ENCODE results near the gene GNG12. TPM values are rescaled to one million over a fixed set of nuclear protein-coding genes. Genes with fewer than 3 reads are reported as not detected.

GNG12 gene
- total RNA-seq, 4 donors from 2014 or later: 17.9 to 24.5 (median 22.1) TPM

DNA sequence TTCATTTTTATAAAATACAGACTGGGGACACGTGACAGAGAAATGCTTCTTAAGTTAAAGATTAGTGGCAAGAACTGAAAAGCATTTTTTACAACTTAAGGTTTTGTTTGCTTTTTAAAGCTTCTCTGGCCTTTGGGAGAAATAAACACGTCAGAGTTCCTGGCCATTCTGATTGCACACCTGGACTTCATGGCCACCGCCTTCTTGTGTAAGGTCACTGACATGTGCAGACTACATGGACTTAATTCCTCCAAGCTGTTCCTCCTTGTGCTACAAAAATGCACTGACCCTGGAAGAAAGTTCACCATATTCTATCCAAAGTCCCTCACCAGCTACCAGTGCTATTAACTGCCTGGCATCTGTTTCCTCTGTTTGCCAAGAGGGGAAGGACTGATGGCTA is 92.1 kb downstream of the GNG12 start:
- Histone ChIP-seq H3K4me3 (no peak overlapping the region), H3K4me1 (peaks cover 4 to 18% of the 10 kb centered on the region in 2 donors), H3K27me3 (no peaks in the 10 kb centered on the region), H3K36me3 (no peaks in the 10 kb centered on the region), H3K27ac (no peak overlapping the region), H3K9me3 (no peaks in the 10 kb centered on the region)
- no peak for ATAC-seq
- TF ChIP-seq POLR2A (IDR thresholded peaks at IDR 0.05): no peak
- TF ChIP-seq, protein P1, sequence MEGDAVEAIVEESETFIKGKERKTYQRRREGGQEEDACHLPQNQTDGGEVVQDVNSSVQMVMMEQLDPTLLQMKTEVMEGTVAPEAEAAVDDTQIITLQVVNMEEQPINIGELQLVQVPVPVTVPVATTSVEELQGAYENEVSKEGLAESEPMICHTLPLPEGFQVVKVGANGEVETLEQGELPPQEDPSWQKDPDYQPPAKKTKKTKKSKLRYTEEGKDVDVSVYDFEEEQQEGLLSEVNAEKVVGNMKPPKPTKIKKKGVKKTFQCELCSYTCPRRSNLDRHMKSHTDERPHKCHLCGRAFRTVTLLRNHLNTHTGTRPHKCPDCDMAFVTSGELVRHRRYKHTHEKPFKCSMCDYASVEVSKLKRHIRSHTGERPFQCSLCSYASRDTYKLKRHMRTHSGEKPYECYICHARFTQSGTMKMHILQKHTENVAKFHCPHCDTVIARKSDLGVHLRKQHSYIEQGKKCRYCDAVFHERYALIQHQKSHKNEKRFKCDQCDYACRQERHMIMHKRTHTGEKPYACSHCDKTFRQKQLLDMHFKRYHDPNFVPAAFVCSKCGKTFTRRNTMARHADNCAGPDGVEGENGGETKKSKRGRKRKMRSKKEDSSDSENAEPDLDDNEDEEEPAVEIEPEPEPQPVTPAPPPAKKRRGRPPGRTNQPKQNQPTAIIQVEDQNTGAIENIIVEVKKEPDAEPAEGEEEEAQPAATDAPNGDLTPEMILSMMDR (IDR thresholded peaks at IDR 0.05 in 4 of 5, conservative IDR thresholded peaks at IDR 0.05 in 1 of 5): no peak
- DNase-seq: no peak
- in situ Hi-C loops (cut with MboI; ENCODE audit: low sequenced_read_pairs in 4 of 4) (loop anchor here in 2 of 4 donors (5.0 to 10.0 kb wide), 2 partner anchors 44 to 46 kb away; no protein-coding TSS in a partner anchor), intact Hi-C loops (cut with DNase I; ENCODE audit: low total_unique reads) (no loop called here)

DNA sequence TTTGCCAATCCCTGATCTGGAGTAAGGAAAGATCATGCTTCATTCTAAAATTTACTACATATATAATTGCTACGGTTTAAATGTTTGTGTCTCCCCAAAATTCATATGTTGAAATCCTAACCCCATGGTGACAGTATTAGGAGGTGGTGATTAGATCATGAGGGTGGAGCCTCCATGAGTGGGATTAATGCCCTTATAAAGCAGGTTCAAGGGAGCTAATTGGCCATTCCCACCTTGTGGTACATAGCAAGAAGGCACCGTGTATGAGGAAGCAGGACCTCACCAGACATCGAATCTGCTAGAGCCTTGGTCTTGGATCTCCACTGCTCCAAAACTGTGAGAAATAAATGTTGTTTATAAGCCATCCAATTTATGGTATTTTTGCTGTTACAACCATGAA is 92.7 kb downstream of the GNG12 start:
- Histone ChIP-seq H3K4me1 (peaks cover 8 to 23% of the 10 kb centered on the region in 2 donors), H3K27ac (no peak overlapping the region), H3K27me3 (no peaks in the 10 kb centered on the region), H3K9me3 (no peaks in the 10 kb centered on the region), H3K36me3 (no peaks in the 10 kb centered on the region), H3K4me3 (no peak overlapping the region)
- in situ Hi-C loops (cut with MboI; ENCODE audit: low sequenced_read_pairs in 4 of 4) (loop anchor here in 2 of 4 donors (5.0 to 10.0 kb wide), 2 partner anchors 43 to 46 kb away; no protein-coding TSS in a partner anchor), intact Hi-C loops (cut with DNase I; ENCODE audit: low total_unique reads) (no loop called here)
- TF ChIP-seq POLR2A (IDR thresholded peaks at IDR 0.05): no peak
- TF ChIP-seq, protein P1 (IDR thresholded peaks at IDR 0.05 in 4 of 5, conservative IDR thresholded peaks at IDR 0.05 in 1 of 5): no peak
- ATAC-seq (no peak), DNase-seq (no peak)

DNA sequence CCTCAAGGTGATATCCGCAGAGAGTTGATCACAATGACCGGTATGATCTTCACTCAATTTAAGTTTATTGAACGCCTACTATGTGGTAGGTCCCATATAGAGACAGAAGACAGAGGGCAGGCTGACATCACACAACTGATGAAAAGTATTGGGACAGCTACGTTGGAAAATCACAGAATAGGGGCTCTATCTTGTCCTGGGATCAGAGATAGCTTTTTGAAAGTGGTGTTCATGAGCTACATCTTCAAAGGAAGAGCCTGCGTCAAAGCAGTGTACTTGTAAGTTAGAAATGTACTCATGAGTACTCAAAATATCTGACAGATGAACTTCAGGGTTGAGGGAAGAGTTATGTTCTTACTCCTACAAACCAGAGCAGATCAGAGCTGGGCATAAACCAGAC is 93.9 kb downstream of the GNG12 start:
- in situ Hi-C loops (cut with MboI; ENCODE audit: low sequenced_read_pairs in 4 of 4): no loop called here
- no peak for ATAC-seq
- Histone ChIP-seq H3K36me3 (no peaks in the 10 kb centered on the region), H3K27ac (no peak overlapping the region), H3K4me1 (peaks cover 16 to 27% of the 10 kb centered on the region in 2 donors), H3K9me3 (no peaks in the 10 kb centered on the region), H3K4me3 (no peak overlapping the region), H3K27me3 (no peaks in the 10 kb centered on the region)
- intact Hi-C loops (cut with DNase I; ENCODE audit: low total_unique reads): no loop called here
- no peak for DNase-seq
- TF ChIP-seq, protein P1 (IDR thresholded peaks at IDR 0.05 in 4 of 5, conservative IDR thresholded peaks at IDR 0.05 in 1 of 5): no peak
- no peak for TF ChIP-seq POLR2A (IDR thresholded peaks at IDR 0.05)

DNA sequence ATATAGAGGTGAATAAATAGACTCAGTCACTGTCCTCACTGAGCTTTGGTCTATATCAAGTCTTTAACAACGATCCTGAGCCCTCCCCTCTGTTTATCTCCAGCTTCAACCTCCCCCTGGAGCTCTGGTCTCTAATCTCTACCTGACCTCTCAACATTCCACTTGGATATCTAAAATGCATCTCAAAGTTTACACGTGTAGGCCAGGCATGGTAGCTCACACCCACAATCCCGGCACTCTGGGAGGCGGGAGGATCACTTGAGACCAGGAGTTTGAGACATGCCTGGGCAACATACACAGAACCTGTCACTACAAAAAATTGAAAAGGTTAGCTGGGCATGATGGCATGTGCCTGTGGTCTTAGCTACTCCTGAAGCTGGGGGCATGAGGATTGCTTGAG is 94.9 kb downstream of the GNG12 start:
- ATAC-seq (no peak), DNase-seq (no peak)
- Histone ChIP-seq H3K36me3 (no peaks in the 10 kb centered on the region), H3K9me3 (no peaks in the 10 kb centered on the region), H3K4me1 (peaks cover 16 to 27% of the 10 kb centered on the region in 2 donors), H3K4me3 (no peak overlapping the region), H3K27ac (no peak overlapping the region), H3K27me3 (no peaks in the 10 kb centered on the region)
- in situ Hi-C loops (cut with MboI; ENCODE audit: low sequenced_read_pairs in 4 of 4): no loop called here
- intact Hi-C loops (cut with DNase I; ENCODE audit: low total_unique reads): no loop called here
- no peak for TF ChIP-seq POLR2A (IDR thresholded peaks at IDR 0.05)
- TF ChIP-seq, protein P1 (IDR thresholded peaks at IDR 0.05 in 4 of 5, conservative IDR thresholded peaks at IDR 0.05 in 1 of 5): no peak

DNA sequence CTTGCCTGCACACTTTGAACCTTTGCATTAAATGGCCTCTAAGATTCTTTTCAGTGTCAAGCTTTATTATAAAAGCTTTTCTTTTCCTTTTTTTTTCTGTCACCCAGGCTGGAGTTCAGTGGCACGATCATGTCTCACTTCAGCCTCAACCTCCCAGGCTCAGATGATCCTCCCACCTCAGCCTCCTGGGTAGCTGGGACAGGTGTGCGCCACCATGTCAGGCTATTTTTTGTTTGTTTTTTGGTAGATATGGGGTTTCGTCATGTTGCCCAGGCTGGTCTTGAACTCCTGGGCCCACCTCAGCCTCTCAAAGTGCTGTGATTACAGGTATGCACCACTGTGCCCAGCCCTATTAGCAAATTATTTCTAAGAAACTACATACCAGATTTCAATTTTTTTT is 95.4 kb downstream of the GNG12 start:
- in situ Hi-C loops (cut with MboI; ENCODE audit: low sequenced_read_pairs in 4 of 4) (no loop called here), intact Hi-C loops (cut with DNase I; ENCODE audit: low total_unique reads) (no loop called here)
- H3K27me3 ChIP-seq: no peaks in the 10 kb centered on the region
- H3K4me1 ChIP-seq: peaks cover 19 to 29% of the 10 kb centered on the region in 2 donors
- no peaks in the 10 kb centered on the region for H3K36me3 ChIP-seq
- ATAC-seq: no peak
- H3K27ac ChIP-seq: no peak overlapping the region
- no peaks in the 10 kb centered on the region for H3K9me3 ChIP-seq
- TF ChIP-seq, protein P1 (IDR thresholded peaks at IDR 0.05 in 4 of 5, conservative IDR thresholded peaks at IDR 0.05 in 1 of 5): no peak
- TF ChIP-seq POLR2A (IDR thresholded peaks at IDR 0.05): no peak
- no peak for DNase-seq
- H3K4me3 ChIP-seq: no peak overlapping the region
